Neural progenitor cell (in vitro differentiated cells): ENCODE results near the gene LRRC4B. TPM values are rescaled to one million over a fixed set of nuclear protein-coding genes. Genes with fewer than 3 reads are reported as not detected.
A peak's percentile ranks its signal among the peaks of the same experiment; 100 is the strongest.

ENCODE experiments used
- DNase-seq: peaks from one replicate; pipeline ENCODE4 v3.0.0-alpha.2; 2016; ENCODE audit warnings: low spot score
- H2AFZ ChIP-seq: fragments of 200-600 bp; sonication (generic); replicated peaks from 2 replicates; pipeline ENCODE4 v1.6.1; 2016; ENCODE audit warnings: antibody characterized with exemption
- H3F3A ChIP-seq: fragments of 200-600 bp; sonication (generic); 2 replicates; pipeline ENCODE4 v1.6.1; 2016; ENCODE audit warnings: antibody characterized with exemption, low read depth
- H3K27ac ChIP-seq: fragments of 200-600 bp; sonication (generic); 2 replicates; pipeline ENCODE4 v1.5.1; 2016; ENCODE audit warnings: mild to moderate bottlenecking
- H3K27me3 ChIP-seq: fragments of 200-600 bp; sonication (generic); 2 replicates; pipeline ENCODE4 v1.6.1; 2016; ENCODE audit warnings: mild to moderate bottlenecking, moderate library complexity
- H3K36me3 ChIP-seq: fragments of 200-600 bp; sonication (generic); 2 replicates; pipeline ENCODE4 v1.5.1; 2016
- H3K4me1 ChIP-seq: fragments of 200-600 bp; sonication (generic); 2 replicates; pipeline ENCODE4 v1.6.1; 2016; ENCODE audit warnings: mixed run types
- H3K4me2 ChIP-seq: fragments of 200-600 bp; sonication (generic); 2 replicates; pipeline ENCODE4 v1.6.1; 2016
- H3K4me3 ChIP-seq: fragments of 200-600 bp; sonication (generic); 2 replicates; pipeline ENCODE4 v1.5.1; 2016
- H3K79me2 ChIP-seq: fragments of 200-600 bp; sonication (generic); 2 replicates; pipeline ENCODE4 v1.6.1; 2016; ENCODE audit warnings: low read depth
- H3K9ac ChIP-seq: fragments of 200-600 bp; sonication (generic); 2 replicates; pipeline ENCODE4 v1.6.1; 2016
- H3K9me3 ChIP-seq: fragments of 200-600 bp; sonication (generic); 2 replicates; pipeline ENCODE4 v1.5.1; 2016; ENCODE audit warnings: low read depth
- H4K20me1 ChIP-seq: fragments of 200-600 bp; sonication (generic); 2 replicates; pipeline ENCODE4 v1.6.1; 2016; ENCODE audit warnings: low read depth
- H3K27ac Mint-ChIP-seq: 3 replicates; pipeline ENCODE4 v1.8.0; 2021; ENCODE audit warnings: mixed read lengths
- H3K27me3 Mint-ChIP-seq: 2 replicates; pipeline ENCODE4 v1.8.0; 2022; ENCODE audit warnings: low read depth, mild to moderate bottlenecking, inconsistent platforms, moderate library complexity, mixed read lengths; ENCODE audit not compliant: insufficient read depth
- H3K36me3 Mint-ChIP-seq: 3 replicates; pipeline ENCODE4 v1.8.0; 2021; ENCODE audit warnings: mixed read lengths
- H3K4me1 Mint-ChIP-seq: 3 replicates; pipeline ENCODE4 v1.8.0; 2021; ENCODE audit warnings: mixed read lengths
- H3K4me3 Mint-ChIP-seq: 3 replicates; pipeline ENCODE4 v1.8.0; 2021; ENCODE audit warnings: mild to moderate bottlenecking, moderate library complexity, mixed read lengths
- H3K9me3 Mint-ChIP-seq: 3 replicates; pipeline ENCODE4 v1.8.0; 2020; ENCODE audit warnings: mixed read lengths
- CTCF ChIP-seq: fragments of 200-600 bp; sonication (generic); IDR thresholded peaks from 2 replicates; pipeline ENCODE4 v1.5.1; 2017; ENCODE audit warnings: antibody characterized with exemption, mild to moderate bottlenecking
- EZH2 ChIP-seq: fragments of 200-600 bp; sonication (generic); IDR thresholded peaks from 2 replicates; pipeline ENCODE4 v1.6.1; 2017; ENCODE audit warnings: antibody characterized with exemption, mild to moderate bottlenecking, moderate library complexity
- EZH2phosphoT487 ChIP-seq: fragments of 200-600 bp; sonication (generic); IDR thresholded peaks from 2 replicates; pipeline ENCODE4 v1.6.1; 2017; ENCODE audit warnings: antibody characterized with exemption
- total RNA-seq: library from RNA; depleted of rRNA; stranded (reverse); fragments of >200 nt; gene quantifications from 2 replicates; pipeline ENCODE4 v1.2.3, GENCODE V29; 2015; ENCODE audit warnings: low replicate concordance

LRRC4B gene
- total RNA-seq, 1 donor from 2014 or later, result 12.0 TPM

GRCh38 chr19:50509366-50509765 is 58.9 kb downstream of the LRRC4B start:
- no peak for DNase-seq
- H3K4me2 ChIP-seq, result no peak overlapping the region

GRCh38 chr19:50508843-50509190 is 59.4 kb downstream of the LRRC4B start:
- Mint-ChIP-seq H3K9me3 (no peaks in the 10 kb centered on the region), H3K27ac (peak overlapping the region; percentile 97), H3K4me1 (peaks cover 42% of the 10 kb centered on the region), H3K4me3 (peak overlapping the region; percentile 57), H3K36me3 (no peaks in the 10 kb centered on the region), H3K27me3 (peaks cover 27% of the 10 kb centered on the region)
- TF ChIP-seq EZH2phosphoT487, result no peak
- TF ChIP-seq CTCF, result no peak
- TF ChIP-seq EZH2, result no peak
- H3K9ac ChIP-seq, result no peak overlapping the region
- no peaks in the 10 kb centered on the region for H3K79me2 ChIP-seq
- no peaks in the 10 kb centered on the region for H4K20me1 ChIP-seq
- H3K27ac ChIP-seq, result no peak overlapping the region
- no peaks in the 10 kb centered on the region for H3K9me3 ChIP-seq
- no peaks in the 10 kb centered on the region for H3K27me3 ChIP-seq
- no peak overlapping the region for H3K4me2 ChIP-seq
- no peak overlapping the region for H3K4me3 ChIP-seq
- H3K4me1 ChIP-seq, result peaks cover 6% of the 10 kb centered on the region
- no peaks in the 10 kb centered on the region for H3K36me3 ChIP-seq
- no peak for DNase-seq
- no peak overlapping the region for H2AFZ ChIP-seq
- H3F3A ChIP-seq, result no peaks in the 10 kb centered on the region

More at GRCh38 chr19:50509366-50509765, 58.9 kb downstream of the LRRC4B start:
- Histone ChIP-seq H2AFZ (no peak overlapping the region), H3K9me3 (no peaks in the 10 kb centered on the region), H3K27me3 (no peaks in the 10 kb centered on the region), H3K36me3 (no peaks in the 10 kb centered on the region), H3K4me1 (peaks cover 11% of the 10 kb centered on the region), H4K20me1 (no peaks in the 10 kb centered on the region), H3K9ac (no peak overlapping the region), H3K79me2 (no peaks in the 10 kb centered on the region), H3K4me3 (no peak overlapping the region), H3K27ac (no peak overlapping the region), H3F3A (no peaks in the 10 kb centered on the region)
- Mint-ChIP-seq H3K27me3 (peaks cover 27% of the 10 kb centered on the region), H3K4me1 (peaks cover 47% of the 10 kb centered on the region), H3K4me3 (peak overlapping the region; percentile 81), H3K27ac (peak overlapping the region; percentile 91), H3K36me3 (no peaks in the 10 kb centered on the region), H3K9me3 (no peaks in the 10 kb centered on the region)
- TF ChIP-seq CTCF (no peak), EZH2phosphoT487 (no peak), EZH2 (no peak)

DNA sequence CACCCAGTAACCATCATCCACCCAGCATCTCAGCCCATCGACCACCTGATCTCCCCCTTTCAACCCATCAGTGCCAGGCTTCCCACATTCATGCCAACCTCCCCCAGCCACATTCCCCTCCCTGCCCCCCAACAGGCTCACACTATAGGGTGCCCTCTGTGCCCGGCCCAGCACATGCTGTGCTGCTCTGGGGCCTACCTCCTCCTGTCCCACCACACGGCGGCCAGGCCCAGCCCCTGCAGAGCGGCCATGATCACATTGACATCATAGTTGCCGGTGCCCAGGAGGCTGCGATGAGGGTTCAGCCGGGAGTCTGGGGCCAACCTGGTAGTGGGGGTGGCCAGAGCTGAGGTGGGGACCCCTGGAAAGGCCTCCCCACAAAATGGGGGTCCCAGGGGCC is 60.9 kb downstream of the LRRC4B start:
- H3K79me2 ChIP-seq, result no peaks in the 10 kb centered on the region
- no peak overlapping the region for H3K4me3 ChIP-seq
- peaks cover 31% of the 10 kb centered on the region for H3K4me1 Mint-ChIP-seq
- no peaks in the 10 kb centered on the region for H3K36me3 Mint-ChIP-seq
- H3F3A ChIP-seq, result no peaks in the 10 kb centered on the region
- H4K20me1 ChIP-seq, result no peaks in the 10 kb centered on the region
- no peak overlapping the region for H3K4me3 Mint-ChIP-seq
- DNase-seq, result no peak
- H3K9me3 Mint-ChIP-seq, result no peaks in the 10 kb centered on the region
- H3K27me3 ChIP-seq, result no peaks in the 10 kb centered on the region
- no peak overlapping the region for H3K4me2 ChIP-seq
- no peak overlapping the region for H3K9ac ChIP-seq
- H3K36me3 ChIP-seq, result no peaks in the 10 kb centered on the region
- no peaks in the 10 kb centered on the region for H3K9me3 ChIP-seq
- no peak overlapping the region for H2AFZ ChIP-seq
- no peak for TF ChIP-seq EZH2
- no peak for TF ChIP-seq CTCF
- TF ChIP-seq EZH2phosphoT487, result no peak
- peaks cover 3% of the 10 kb centered on the region for H3K4me1 ChIP-seq
- no peak overlapping the region for H3K27ac ChIP-seq
- no peak overlapping the region for H3K27ac Mint-ChIP-seq
- H3K27me3 Mint-ChIP-seq, result peaks cover 22% of the 10 kb centered on the region
